GM18519 (cell line): Measurements from ENCODE around the gene MAGI2.

Source experiments
- ATAC-seq: cut with Tn5 transposase; IDR thresholded peaks from one replicate; pipeline ENCODE4 v1.9.1; 2021; ENCODE audit warnings: mild to moderate bottlenecking, moderate library complexity; ENCODE audit not compliant: unreplicated experiment, low FRiP score

MAGI2 gene

DNA sequence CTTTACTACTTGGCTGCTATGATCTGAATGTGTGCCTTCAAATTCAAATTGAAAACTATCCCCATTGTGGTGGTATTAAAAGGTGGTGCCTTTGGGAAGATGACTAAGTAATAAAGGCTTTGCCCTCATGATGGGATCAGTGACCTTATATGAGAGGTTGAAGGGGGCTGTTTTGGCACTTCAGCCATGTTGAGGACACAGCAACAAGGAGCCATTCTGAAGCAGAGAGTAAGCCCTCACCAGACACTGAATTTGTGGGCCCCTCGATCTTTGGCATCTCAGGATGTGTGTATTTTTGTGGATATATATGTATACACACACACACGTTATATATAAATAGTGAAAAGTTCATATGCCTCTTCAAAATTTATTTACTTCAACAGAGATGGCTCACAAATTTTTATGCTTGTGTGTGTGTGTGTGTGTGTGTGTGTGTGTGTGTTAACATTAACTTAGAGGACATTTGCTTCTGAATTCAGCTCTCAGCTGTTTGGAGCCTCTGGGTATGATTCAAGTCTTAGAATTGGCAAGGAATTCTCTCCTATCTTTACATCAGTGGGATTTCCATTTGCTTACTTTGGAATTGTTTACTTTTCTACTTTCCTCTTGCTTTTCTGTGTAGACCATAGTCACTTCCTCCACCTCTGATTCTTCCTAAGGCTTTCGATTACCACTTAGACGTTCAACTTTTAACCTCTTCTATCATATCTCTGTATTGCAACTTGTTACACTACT lies 66.6 kb downstream of the MAGI2 start:
- ATAC-seq: no peak

DNA sequence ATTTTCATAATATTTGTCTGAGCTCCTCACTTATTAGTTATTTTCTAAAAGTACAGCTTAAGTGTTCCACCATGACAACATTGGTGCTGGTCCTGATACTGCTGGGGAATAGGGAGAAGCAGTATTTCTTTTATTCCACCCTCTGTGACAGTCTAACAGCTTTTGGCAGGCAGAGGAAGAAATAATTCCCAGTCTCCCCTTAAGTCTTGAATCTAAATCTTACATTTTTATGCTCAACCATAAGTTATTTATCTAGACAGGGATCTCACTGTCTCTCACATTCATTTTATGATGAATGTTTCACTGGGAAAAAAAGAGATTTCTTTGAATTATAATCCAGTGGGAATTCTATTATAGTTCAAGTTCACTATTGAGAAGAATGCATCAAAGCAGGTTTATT lies 71.5 kb downstream of the MAGI2 start:
- ATAC-seq: no peak

GRCh38 chr7:79377097-79377496 lies 76.4 kb downstream of the MAGI2 start:
- no peak for ATAC-seq

DNA sequence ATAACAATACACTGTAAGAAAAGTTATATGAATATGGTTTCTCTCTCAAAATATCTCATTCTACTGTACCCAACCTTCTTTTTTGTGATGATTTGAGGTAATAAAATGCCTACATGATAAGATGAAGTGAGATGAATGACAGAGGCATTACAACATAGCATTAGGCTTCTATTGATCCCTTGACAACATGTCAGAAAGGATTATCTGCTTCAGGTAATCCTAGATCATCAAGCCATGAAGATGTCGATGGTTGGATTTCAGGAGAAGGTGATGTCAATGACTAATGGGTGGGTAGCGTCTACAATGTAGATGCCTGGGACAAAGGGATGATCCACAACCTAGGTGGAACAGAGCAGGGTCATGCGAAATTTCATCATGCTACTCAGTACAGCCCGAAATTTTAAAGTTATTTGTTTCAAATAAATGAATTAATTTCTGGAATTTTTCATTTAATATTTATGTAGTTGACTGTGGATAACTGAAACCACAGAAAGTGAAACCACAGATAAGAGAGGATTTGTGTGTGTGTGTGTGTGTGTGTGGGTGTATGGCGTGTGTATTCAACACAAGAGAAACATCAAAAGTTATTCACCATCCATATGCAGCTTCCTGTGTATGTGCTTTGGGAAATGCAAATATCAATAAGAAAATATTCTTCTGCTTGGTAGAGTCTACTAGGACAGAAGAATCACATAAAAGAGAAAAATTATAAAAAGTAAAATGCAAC lies 77.0 kb downstream of the MAGI2 start:
- ATAC-seq: no peak

GRCh38 chr7:79361214-79361613 lies 92.3 kb downstream of the MAGI2 start:
- no peak for ATAC-seq

DNA sequence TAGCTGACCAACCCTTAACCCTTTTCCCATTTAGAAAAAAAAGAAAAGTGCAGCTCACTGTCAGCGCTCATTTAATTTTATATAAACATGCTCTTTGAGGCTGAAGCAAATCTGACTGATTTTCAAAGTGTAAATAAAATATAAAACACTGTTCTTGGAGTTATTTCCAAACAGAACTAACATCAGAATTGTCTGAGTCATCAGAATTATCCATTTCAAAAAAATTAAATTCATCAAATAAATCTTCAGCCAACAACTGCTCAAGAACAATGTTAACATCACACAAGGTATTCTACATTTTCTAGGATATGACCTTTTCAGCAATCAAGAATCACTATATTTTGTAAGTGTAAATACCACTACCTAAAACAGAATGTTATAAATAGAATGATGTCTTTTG lies 93.6 kb downstream of the MAGI2 start:
- ATAC-seq: no peak

- no peak for ATAC-seq
These were observed 96.4 kb downstream of the MAGI2 start for GRCh38 chr7:79357101-79357500.

GRCh38 chr7:79353720-79354468 lies 99.6 kb downstream of the MAGI2 start:
- no peak for ATAC-seq

GRCh38 chr7:79352323-79352722 lies 101.1 kb downstream of the MAGI2 start:
- ATAC-seq: no peak

DNA sequence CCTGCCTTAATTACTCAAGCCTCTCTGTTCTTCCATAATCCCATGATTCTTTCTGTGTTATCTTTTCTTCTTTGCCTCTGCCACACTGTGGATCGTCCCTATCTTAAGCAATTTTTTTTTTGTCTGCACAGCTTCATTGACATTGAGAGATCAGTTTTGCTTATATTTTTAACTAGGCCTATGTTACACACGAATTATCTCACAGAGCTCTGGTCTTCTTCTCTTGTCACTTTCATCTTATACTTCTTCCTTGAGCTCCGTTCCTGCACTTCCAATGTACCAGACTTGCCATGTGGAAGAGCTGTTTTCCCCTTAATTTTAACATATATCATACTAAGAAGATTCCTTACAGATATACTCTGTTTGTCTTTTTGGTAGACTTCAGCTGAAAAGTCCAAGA lies 106.1 kb downstream of the MAGI2 start:
- no peak for ATAC-seq

DNA sequence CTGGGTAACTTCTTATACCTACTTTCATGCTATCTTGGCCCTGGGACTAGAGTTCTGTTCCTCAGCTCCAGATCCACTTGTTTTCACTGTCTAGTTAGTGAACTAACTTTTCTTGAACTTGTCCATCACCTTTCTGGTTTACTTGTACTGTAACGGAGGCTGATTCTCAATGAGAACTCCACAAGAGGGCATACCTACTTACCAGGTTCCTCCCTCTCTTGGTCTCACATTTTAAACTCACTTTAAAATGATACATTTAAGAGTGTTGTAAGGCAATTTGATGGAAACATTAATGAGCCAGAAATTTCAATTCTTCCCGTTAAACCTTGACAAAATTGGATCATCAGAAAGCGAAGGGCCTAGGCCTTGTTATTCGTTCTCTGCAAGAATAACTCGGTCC lies 111.6 kb downstream of the MAGI2 start:
- ATAC-seq: no peak

DNA sequence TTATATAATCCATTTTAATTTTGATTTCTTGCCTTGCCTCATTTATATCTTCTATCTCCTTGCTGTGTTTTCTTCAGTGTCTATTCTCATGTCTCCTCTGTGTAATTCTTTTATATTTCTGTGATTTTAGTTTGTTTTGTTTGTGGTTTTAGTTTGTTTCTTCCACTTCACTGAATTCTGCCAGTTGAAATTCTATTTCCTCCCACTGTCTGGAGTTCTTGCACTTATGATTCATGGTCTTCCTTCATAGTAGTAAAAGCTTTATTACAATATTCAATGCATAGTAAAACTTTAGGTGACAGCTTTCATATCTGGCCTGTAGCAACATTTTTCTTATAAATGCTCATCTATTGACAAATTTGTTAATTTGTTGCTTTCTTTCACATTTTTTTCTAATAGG lies 113.3 kb downstream of the MAGI2 start:
- no peak for ATAC-seq

- ATAC-seq: no peak
These were observed 114.1 kb downstream of the MAGI2 start for GRCh38 chr7:79339208-79339925.

DNA sequence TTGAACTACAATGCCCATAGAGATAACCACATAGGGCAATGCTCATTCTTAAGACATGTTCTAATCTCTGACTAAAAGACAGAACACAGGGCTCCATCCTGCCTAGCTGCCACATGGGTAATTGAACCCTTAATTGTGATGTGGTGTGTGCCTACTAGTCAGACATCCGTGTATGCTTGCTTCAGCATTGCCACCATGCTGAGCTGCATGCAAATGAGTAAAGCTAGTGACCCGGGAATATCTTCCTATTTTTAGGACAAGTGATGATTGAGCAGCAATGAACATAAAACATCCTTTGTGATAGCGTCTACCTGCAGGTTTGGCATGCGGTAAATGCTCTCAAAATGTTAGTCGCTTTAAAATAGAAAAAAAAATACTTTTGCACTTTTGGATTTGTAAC lies 115.8 kb downstream of the MAGI2 start:
- ATAC-seq: no peak

DNA sequence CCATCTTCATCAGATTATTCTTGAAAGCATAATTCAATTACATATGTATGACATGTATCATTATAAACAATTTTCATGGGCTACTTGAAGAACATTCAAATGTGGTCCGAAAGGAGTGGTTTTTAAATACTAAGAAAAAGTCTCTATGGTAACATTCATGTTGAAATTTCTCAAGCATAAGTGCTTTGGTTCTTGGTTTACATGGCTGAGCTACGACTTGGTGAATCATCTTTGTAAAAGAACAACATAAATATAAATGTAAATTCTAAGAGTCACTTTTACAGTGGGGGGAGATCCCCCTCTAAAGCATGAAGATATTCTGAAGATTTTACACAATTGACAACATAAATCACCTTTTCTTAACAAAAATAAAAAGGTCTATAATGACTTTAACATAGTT lies 118.6 kb downstream of the MAGI2 start:
- ATAC-seq: no peak

GRCh38 chr7:79334334-79334733 lies 119.1 kb downstream of the MAGI2 start:
- no peak for ATAC-seq

DNA sequence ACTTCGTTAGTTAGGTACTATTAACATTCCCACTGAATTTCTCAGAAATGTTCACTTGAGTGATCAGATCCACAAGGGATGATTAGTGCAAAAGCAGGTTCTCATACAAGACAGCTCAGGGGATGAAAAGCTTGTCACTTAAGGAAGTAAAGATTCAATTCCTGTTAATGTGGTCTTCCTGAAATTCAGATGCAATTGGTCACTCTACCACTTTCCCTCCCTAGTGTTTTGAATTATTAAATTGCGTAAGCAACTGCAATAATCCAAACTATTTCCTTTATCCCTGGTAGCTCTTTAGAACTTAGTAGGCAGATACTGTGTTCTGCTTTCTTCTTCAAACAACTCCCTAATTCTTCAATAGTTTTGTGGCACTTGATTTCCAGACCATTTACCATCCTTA lies 121.4 kb downstream of the MAGI2 start:
- ATAC-seq: no peak

DNA sequence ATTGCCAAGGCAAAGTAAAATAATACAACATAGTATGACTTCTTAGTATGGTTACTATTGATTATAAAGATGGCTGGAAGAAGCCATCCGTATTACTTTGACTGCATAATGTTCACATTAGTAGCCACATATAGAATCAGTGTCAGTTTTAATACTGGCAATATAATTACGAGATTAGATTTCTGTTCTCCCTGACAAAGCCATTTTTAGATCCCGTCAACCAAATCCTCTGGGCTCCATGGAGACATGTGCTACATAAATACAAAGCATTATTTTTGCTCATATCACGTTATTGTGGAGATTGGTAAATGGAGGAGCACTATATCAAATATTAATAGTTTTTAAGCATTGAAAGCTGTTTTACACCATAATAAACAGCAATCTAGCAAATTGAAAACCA lies 124.0 kb downstream of the MAGI2 start:
- ATAC-seq: no peak

DNA sequence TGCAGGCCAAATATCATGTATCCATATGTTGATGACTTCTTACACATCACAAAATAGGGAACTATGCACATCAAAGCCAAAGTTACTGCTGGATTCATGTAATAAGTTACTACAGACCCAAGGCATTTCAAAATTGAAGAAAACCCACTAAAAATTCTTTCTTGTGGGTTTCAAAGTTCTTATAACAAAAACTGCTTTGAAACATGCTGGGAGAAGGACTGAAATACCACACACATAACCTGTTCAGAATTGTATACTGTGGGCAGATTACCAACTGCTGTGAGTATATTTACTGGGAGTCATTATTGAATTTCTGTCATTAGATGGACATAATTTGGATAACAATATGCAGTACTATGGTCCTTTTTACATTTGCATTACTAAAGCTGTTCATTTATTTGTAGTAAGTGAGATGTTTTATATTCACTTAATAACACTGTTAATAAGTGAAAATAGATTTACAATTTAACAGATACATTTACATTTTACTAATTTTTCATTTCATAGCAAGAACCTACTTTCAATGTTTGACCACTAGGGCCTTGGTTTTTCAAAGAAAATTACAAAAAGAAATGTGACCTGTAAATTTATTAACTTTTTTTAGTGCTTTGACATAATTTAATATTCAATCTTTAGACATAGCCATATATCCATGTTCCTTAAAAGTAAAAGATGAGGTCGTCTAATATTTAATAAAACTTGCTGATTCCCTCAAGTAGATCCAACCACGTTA lies 132.6 kb downstream of the MAGI2 start:
- no peak for ATAC-seq

DNA sequence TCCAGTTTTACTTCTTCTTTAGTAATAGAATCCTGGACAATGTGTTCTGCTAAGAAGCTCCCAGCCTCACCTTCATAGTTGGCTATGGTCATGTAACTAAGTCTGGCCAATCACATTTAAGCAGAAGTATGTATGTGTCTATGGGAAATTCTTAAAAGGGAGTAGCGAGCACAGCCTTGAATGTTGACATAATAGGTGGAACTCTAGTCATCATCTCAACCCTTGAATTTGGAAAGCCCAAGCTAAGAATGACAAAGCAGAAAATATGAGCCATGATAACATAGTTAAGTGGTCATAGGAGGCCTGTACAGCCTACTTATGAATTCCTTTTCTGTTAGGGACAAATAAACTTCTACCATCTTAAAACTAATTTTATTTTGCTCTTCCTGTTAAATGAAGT lies 134.1 kb downstream of the MAGI2 start:
- no peak for ATAC-seq
